ENCODE results near the gene BAIAP2.
A peak's percentile ranks its signal among the peaks of the same experiment; 100 is the strongest.

Gene BAIAP2

DNA sequence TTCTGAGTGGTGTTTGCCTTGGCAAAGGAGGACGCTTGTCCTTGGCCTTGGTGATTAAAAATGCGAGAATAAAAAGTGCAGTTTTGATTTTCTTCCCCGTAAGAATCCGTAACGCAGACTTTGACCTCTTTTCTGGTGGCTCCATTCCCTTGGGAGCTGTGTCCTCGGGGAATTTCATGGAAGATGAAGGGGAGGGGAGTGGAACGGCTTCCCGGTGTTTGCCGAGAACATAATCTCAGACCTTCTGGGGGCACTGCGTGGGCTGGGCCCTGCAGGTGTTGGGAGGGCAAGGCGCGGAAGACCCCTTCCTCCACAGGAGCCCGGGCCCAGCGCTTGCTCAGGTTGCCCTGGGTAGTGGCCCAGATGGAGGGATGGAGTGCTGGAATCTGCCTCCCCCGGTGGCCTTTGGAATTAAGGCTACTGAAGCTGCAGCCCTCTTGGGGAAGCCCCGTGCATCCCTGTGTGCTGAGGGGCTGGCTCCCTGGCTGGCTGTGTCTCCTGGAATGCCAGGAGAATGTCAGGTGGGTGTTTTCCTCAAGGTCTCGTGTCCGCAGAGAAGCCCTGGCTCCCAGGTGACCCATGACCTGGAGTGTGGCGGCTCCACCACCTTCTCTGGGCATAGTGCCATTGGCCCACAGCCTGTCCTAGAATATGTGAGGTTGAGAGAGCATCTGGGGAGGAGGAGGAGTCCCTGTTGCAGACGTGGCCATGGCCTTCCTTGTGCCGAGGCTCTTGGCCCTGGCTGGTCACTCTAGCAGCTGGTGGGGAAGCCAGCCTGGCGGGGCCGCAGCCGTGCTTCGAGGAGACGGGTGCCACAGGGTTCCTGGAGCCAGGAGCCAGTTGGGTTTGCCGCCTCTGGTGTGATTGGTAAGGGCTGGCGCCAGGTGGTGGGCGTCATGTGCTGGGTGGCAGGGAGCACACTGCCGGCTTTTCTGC is 3.1 kb downstream of the BAIAP2 start:
- no peak overlapping the region for H3K27ac Mint-ChIP-seq
- TF ChIP-seq CTCF (IDR thresholded peaks at IDR 0.05) = no peak
- H3K36me3 Mint-ChIP-seq (ENCODE audit: low read depth) = no peaks in the 10 kb centered on the region
- H3K27me3 Mint-ChIP-seq (ENCODE audit: low read depth, poor library complexity) = peaks cover 9% of the 10 kb centered on the region
- no peaks in the 10 kb centered on the region for H3K9me3 Mint-ChIP-seq
- DNase-seq = no peak
- peak overlapping the region; percentile 93 for H3K4me3 Mint-ChIP-seq
- H3K4me1 Mint-ChIP-seq = peaks cover 66% of the 10 kb centered on the region

GRCh38 chr17:81039096-81039495 is 4.1 kb downstream of the BAIAP2 start:
- Mint-ChIP-seq H3K4me3 (no peak overlapping the region), H3K9me3 (no peaks in the 10 kb centered on the region), H3K36me3 (ENCODE audit: low read depth) (no peaks in the 10 kb centered on the region), H3K27ac (no peak overlapping the region), H3K27me3 (ENCODE audit: low read depth, poor library complexity) (peaks cover 9% of the 10 kb centered on the region), H3K4me1 (peaks cover 65% of the 10 kb centered on the region)
- no peak for TF ChIP-seq CTCF (IDR thresholded peaks at IDR 0.05)
- DNase-seq = no peak

DNA sequence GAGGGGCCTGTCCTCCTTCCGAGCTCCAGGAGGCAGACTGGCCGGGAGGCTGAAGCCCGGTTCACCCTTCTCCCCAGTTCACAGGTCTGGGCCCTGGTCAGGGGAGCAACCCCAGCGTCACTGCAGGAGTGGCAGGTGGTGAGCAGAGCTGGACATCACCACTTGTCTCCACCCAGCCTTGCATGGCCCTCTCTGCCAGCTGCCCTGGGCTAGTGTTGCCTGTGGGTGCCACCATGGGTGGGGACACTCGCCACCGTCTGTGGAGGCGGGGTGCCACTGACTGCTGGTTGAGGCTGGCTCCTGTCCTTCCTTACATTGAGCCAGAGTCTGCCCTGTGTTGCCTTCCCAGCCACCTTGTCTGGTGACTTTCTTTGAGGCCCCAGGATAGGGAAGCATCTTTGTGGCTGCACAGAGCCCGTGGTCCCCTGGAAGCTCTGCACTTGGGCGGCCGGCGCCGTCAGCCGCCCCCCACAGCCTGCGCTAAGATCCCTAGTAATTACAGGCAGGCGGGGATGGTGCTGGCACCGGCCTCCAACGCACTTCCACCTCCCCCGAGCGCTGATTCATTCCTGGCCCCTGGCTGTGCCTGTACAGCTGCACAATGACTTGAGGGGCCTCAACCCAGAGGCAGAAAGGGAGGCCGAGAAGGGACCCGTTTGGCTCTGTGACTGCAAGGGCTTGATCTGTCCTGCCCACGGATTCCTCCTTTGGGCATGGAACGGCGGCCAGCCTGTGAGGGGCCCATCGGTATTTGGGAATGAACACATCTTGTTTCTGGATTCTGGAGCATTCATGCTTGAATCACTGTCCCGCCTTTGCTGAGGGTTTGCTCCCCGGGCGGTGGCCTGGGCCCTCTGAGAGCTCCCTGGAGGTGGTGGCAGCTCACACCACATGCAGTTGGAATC is 5.2 kb downstream of the BAIAP2 start:
- H3K27me3 Mint-ChIP-seq (ENCODE audit: low read depth, poor library complexity) = peaks cover 9% of the 10 kb centered on the region
- no peak for TF ChIP-seq CTCF (IDR thresholded peaks at IDR 0.05)
- H3K9me3 Mint-ChIP-seq = no peaks in the 10 kb centered on the region
- no peak overlapping the region for H3K4me3 Mint-ChIP-seq
- H3K36me3 Mint-ChIP-seq (ENCODE audit: low read depth) = no peaks in the 10 kb centered on the region
- H3K4me1 Mint-ChIP-seq = peaks cover 73% of the 10 kb centered on the region
- DNase-seq = no peak
- no peak overlapping the region for H3K27ac Mint-ChIP-seq

- no peak for DNase-seq
- no peaks in the 10 kb centered on the region for H3K9me3 Mint-ChIP-seq
- H3K4me3 Mint-ChIP-seq = no peak overlapping the region
- no peak overlapping the region for H3K27ac Mint-ChIP-seq
- H3K36me3 Mint-ChIP-seq (ENCODE audit: low read depth) = no peaks in the 10 kb centered on the region
- TF ChIP-seq CTCF (IDR thresholded peaks at IDR 0.05) = peak; percentile 24
- H3K4me1 Mint-ChIP-seq = peaks cover 74% of the 10 kb centered on the region
- H3K27me3 Mint-ChIP-seq (ENCODE audit: low read depth, poor library complexity) = peaks cover 6% of the 10 kb centered on the region
Observed at GRCh38 chr17:81040791-81041337, 5.9 kb downstream of the BAIAP2 start.

DNA sequence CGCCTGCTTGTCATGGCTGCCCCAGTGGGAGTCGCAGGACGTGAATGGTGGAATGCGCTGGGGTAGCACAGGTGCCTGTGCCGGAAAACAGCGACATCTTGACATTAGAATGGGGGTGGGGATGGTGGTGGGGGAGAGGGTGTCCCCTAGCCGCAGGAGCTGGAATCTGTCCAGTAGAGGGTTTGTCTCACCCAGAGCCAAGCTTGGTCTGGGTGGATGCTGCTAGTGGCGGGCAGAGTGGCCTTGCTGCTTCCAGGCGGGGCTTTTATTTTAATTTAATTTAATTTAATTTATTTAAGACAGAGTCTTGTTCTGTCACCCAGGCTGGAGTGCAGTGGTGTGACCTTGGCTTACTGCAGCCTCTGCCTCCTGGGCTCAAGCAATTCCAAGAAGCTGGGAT is 7.7 kb downstream of the BAIAP2 start:
- no peak for TF ChIP-seq CTCF (IDR thresholded peaks at IDR 0.05)
- Mint-ChIP-seq H3K36me3 (ENCODE audit: low read depth) (no peaks in the 10 kb centered on the region), H3K4me3 (no peak overlapping the region), H3K27me3 (ENCODE audit: low read depth, poor library complexity) (no peaks in the 10 kb centered on the region), H3K27ac (peak overlapping the region; percentile 85), H3K4me1 (peaks cover 67% of the 10 kb centered on the region), H3K9me3 (no peaks in the 10 kb centered on the region)
- no peak for DNase-seq
